Right lobe of liver (tissue), 4 donors: ENCODE measurements around the gene PARP8.

Source experiments
- CTCF ChIP-seq, 4 donors: fragments of 200-600 bp in 3 of 4; fragments of 450-650 bp in 1 of 4; IDR thresholded peaks; one replicate each; pipeline versions ENCODE4 v1.5.1 to v1.8.0; 2016 to 2022; ENCODE audit warnings: antibody characterized with exemption in 4 of 4, mild to moderate bottlenecking in 2 of 4
- POLR2A ChIP-seq: fragments of 450-650 bp; IDR thresholded peaks from one replicate; pipeline ENCODE4 v1.6.1; 2017; ENCODE audit warnings: antibody characterized with exemption, mild to moderate bottlenecking
- donor health status: DM: no; HTN: no; CAD: no.
- donor health status: DM: no; HTN: no; CAD: no.
- donor health status: DM: no; HTN: yes; CAD: no.

GRCh38 chr5:50866415-50866814 is 200.0 kb downstream of the PARP8 start:
- TF ChIP-seq CTCF (IDR thresholded peaks at IDR 0.05) (no peak), POLR2A (no peak)
